ENCODE results near the gene LYRM1.
"Not testable (repeated sequence)": the region's sequence is repeated elsewhere in the genome, so short reads cannot be mapped to it uniquely, and the experiment has no call there.

GRCh38 chr16:20860995-20861394 lies 39.6 kb upstream of the LYRM1 start:
- not testable (repeated sequence) for TF ChIP-seq CTCF, POLR2AphosphoS5 (IDR thresholded peaks at IDR 0.05)

Data from breast epithelium (tissue), 3 donors.